Activated T-cell treated with anti-CD3 and anti-CD28 coated beads, Interleukin-2, amount 50 U/mL, for 24 hours (primary cell): ENCODE results near the gene SNCAIP.

Experiments used
- DNase-seq: peaks from one replicate; pipeline ENCODE4 v3.0.0-alpha.2; 2020
- H3K27ac Mint-ChIP-seq: 2 replicates; pipeline ENCODE4 v1.8.0; 2020; ENCODE audit warnings: mild to moderate bottlenecking, mixed read lengths
- H3K27me3 Mint-ChIP-seq: 2 replicates; pipeline ENCODE4 v1.8.0; 2020; ENCODE audit warnings: mixed read lengths
- H3K36me3 Mint-ChIP-seq: 2 replicates; pipeline ENCODE4 v1.8.0; 2020; ENCODE audit warnings: low read depth, mixed read lengths
- H3K4me1 Mint-ChIP-seq: 2 replicates; pipeline ENCODE4 v1.8.0; 2020; ENCODE audit warnings: low read depth, mixed read lengths
- H3K4me3 Mint-ChIP-seq: 2 replicates; pipeline ENCODE4 v1.8.0; 2020; ENCODE audit warnings: mild to moderate bottlenecking, moderate library complexity, mixed read lengths
- H3K9me3 Mint-ChIP-seq: 2 replicates; pipeline ENCODE4 v1.8.0; 2020; ENCODE audit warnings: mixed read lengths

The SNCAIP gene

DNA sequence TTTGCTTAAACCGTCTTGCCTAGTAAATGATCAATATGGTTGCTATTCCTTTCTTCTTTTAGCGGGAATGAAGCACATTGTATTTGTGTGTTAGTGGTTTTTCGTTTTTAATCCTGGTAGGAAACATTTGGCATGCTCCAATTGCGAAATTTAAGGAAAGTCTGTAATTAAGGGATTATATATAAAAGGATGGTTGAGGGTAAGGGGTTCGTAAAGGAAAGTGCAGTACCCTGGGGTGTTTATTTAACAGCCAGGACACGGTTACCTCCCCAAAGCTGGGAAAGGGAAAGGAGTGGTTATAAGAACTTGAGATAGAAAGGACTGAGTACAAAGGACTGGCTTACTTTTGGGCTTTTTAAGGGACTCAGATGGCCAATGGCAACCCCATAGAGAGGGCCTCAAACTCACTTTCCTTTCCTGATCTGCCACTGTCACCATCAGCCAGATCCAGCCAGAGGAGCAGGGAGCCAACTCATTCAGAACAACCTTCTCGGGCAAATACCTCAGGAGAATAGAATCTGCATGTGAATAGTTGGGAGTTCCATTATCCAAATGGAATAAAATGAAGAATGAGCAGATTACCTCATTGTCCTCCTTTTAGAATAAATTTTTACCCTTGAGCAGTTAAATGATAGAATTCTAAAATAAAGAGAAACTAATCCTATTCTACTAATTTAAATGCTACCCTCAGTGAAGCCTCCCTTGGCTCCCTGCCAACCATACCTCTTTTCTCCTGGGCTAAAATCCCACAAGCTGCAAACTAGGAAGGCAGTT is 117.7 kb downstream of the SNCAIP start:
- no peaks in the 10 kb centered on the region for H3K36me3 Mint-ChIP-seq
- no peak overlapping the region for H3K4me3 Mint-ChIP-seq
- H3K4me1 Mint-ChIP-seq, result no peaks in the 10 kb centered on the region
- H3K9me3 Mint-ChIP-seq, result no peaks in the 10 kb centered on the region
- no peak overlapping the region for H3K27ac Mint-ChIP-seq
- no peak for DNase-seq
- H3K27me3 Mint-ChIP-seq, result no peaks in the 10 kb centered on the region

DNA sequence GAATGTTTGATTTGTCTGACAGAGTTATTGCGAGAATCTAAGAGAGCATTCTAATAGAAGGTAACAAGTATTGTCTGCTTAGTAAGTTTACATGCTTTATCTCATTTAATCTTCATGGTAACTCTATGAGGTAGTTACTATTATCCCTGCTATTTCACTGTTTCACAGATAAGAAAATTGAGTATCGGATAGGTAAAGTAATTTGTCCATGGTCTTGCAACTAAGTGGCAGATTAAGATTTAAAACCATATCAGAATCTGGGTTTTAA is 118.2 kb downstream of the SNCAIP start:
- no peaks in the 10 kb centered on the region for H3K27me3 Mint-ChIP-seq
- H3K4me3 Mint-ChIP-seq, result no peak overlapping the region
- H3K9me3 Mint-ChIP-seq, result no peaks in the 10 kb centered on the region
- H3K27ac Mint-ChIP-seq, result no peak overlapping the region
- no peaks in the 10 kb centered on the region for H3K4me1 Mint-ChIP-seq
- no peak for DNase-seq
- H3K36me3 Mint-ChIP-seq, result no peaks in the 10 kb centered on the region

GRCh38 chr5:122431298-122431697 is 119.3 kb downstream of the SNCAIP start:
- Mint-ChIP-seq H3K27me3 (no peaks in the 10 kb centered on the region), H3K27ac (no peak overlapping the region), H3K4me3 (no peak overlapping the region), H3K36me3 (no peaks in the 10 kb centered on the region), H3K9me3 (no peaks in the 10 kb centered on the region), H3K4me1 (no peaks in the 10 kb centered on the region)
- DNase-seq, result no peak

DNA sequence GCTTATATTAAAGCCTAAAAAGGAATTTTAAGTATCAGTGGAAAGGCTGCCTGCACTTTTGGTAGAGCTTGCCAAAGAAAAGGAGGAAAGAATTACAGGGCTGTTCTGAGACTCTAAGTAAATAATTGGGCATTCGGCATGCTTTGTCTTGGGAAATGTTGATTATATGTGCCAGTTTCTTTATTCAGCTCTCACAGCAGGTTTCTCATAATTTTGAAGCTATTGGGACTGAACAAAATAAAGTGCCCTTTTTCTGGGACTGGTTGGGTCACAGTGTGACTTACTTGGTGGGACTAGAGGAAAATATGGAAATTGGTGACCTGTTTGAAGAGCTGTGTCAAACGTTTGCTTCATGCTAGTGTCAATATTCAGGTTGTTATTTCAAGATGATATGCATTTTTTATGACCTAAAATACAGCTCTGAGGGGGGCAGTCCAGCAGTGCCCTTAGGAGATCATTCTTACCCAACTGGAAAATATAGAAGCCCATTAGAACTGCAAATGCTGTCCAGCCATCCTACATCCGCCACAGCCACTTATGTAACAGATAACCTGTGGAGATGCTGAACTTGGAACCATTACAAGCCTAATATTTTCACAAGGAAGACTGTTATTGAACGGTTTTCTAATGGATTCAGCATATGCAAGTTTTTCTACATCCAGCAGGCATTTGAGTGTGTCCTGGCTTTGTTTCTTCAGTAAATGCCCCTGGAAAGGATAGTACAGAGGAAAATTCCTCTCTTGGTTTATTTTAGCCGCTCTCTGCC is 122.4 kb downstream of the SNCAIP start:
- Mint-ChIP-seq H3K9me3 (no peaks in the 10 kb centered on the region), H3K4me3 (no peak overlapping the region), H3K4me1 (no peaks in the 10 kb centered on the region), H3K36me3 (no peaks in the 10 kb centered on the region), H3K27me3 (no peaks in the 10 kb centered on the region), H3K27ac (no peak overlapping the region)
- no peak for DNase-seq

GRCh38 chr5:122435234-122435633 is 123.2 kb downstream of the SNCAIP start:
- no peak for DNase-seq

GRCh38 chr5:122435761-122436160 is 123.7 kb downstream of the SNCAIP start:
- no peak for DNase-seq
- Mint-ChIP-seq H3K27me3 (no peaks in the 10 kb centered on the region), H3K4me3 (no peak overlapping the region), H3K36me3 (no peaks in the 10 kb centered on the region), H3K9me3 (no peaks in the 10 kb centered on the region), H3K27ac (no peak overlapping the region), H3K4me1 (no peaks in the 10 kb centered on the region)

More at GRCh38 chr5:122435234-122435633, 123.2 kb downstream of the SNCAIP start:
- Mint-ChIP-seq H3K9me3 (no peaks in the 10 kb centered on the region), H3K27me3 (no peaks in the 10 kb centered on the region), H3K36me3 (no peaks in the 10 kb centered on the region), H3K4me3 (no peak overlapping the region), H3K27ac (no peak overlapping the region), H3K4me1 (no peaks in the 10 kb centered on the region)

DNA sequence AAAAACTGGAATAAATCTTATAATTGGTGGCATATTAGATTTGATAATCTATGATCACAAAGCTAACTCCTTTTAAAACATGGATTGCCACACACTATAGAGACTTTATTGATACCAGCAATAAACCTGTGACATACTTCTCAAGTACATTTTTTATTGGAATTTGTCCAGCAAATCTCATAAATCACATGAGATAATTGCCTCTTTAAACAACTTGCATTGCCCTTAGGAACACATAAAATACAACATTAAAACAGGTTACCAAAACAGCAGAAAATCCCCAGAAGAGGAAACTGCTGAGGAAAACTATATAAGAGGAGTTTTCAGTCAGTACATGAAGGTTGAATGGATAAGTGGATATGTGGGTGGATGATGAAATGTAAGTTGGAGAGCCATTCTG is 124.6 kb downstream of the SNCAIP start:
- Mint-ChIP-seq H3K27me3 (no peaks in the 10 kb centered on the region), H3K36me3 (no peaks in the 10 kb centered on the region), H3K4me3 (no peak overlapping the region), H3K9me3 (no peaks in the 10 kb centered on the region), H3K4me1 (no peaks in the 10 kb centered on the region), H3K27ac (no peak overlapping the region)
- no peak for DNase-seq

GRCh38 chr5:122439645-122440044 is 127.6 kb downstream of the SNCAIP start:
- no peaks in the 10 kb centered on the region for H3K9me3 Mint-ChIP-seq
- no peaks in the 10 kb centered on the region for H3K27me3 Mint-ChIP-seq
- H3K27ac Mint-ChIP-seq, result no peak overlapping the region
- H3K36me3 Mint-ChIP-seq, result no peaks in the 10 kb centered on the region
- no peak for DNase-seq
- H3K4me1 Mint-ChIP-seq, result no peaks in the 10 kb centered on the region
- H3K4me3 Mint-ChIP-seq, result no peak overlapping the region

- no peak for DNase-seq
- Mint-ChIP-seq H3K4me1 (no peaks in the 10 kb centered on the region), H3K27ac (no peak overlapping the region), H3K4me3 (no peak overlapping the region), H3K36me3 (no peaks in the 10 kb centered on the region), H3K9me3 (no peaks in the 10 kb centered on the region), H3K27me3 (no peaks in the 10 kb centered on the region)
Observed at GRCh38 chr5:122442938-122443337, 130.9 kb downstream of the SNCAIP start.

GRCh38 chr5:122444411-122444810 is 132.4 kb downstream of the SNCAIP start:
- no peak for DNase-seq
- Mint-ChIP-seq H3K4me1 (no peaks in the 10 kb centered on the region), H3K27me3 (no peaks in the 10 kb centered on the region), H3K36me3 (no peaks in the 10 kb centered on the region), H3K9me3 (no peaks in the 10 kb centered on the region), H3K27ac (no peak overlapping the region), H3K4me3 (no peak overlapping the region)

- no peak for DNase-seq
- Mint-ChIP-seq H3K27ac (no peak overlapping the region), H3K4me1 (no peaks in the 10 kb centered on the region), H3K9me3 (no peaks in the 10 kb centered on the region), H3K27me3 (no peaks in the 10 kb centered on the region), H3K4me3 (no peak overlapping the region), H3K36me3 (no peaks in the 10 kb centered on the region)
Observed at GRCh38 chr5:122445070-122445469, 133.0 kb downstream of the SNCAIP start.

GRCh38 chr5:122447072-122447471 is 135.0 kb downstream of the SNCAIP start:
- no peak for DNase-seq
- no peak overlapping the region for H3K4me3 Mint-ChIP-seq
- H3K4me1 Mint-ChIP-seq, result no peaks in the 10 kb centered on the region
- H3K27me3 Mint-ChIP-seq, result no peaks in the 10 kb centered on the region
- H3K9me3 Mint-ChIP-seq, result no peaks in the 10 kb centered on the region
- no peak overlapping the region for H3K27ac Mint-ChIP-seq
- H3K36me3 Mint-ChIP-seq, result no peaks in the 10 kb centered on the region

DNA sequence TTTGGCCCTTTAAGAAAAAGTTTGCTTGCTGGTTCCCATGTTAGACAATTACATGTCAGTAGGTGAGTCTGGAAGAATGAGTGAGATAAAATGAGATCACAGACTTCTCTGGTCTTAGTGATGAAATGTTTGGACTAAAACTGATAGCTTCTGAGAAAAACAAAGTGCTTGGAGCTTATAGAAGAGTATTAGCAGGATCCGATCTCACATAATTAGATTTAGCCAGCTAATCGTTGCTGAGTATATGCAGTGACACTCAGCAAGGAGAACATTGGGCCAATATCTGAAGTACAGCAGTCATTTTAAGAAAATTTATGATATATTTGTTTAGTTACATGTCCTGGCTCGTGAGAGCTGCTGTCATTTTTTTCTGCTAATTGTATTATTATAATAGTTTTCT is 135.8 kb downstream of the SNCAIP start:
- H3K9me3 Mint-ChIP-seq, result no peaks in the 10 kb centered on the region
- no peaks in the 10 kb centered on the region for H3K36me3 Mint-ChIP-seq
- H3K4me1 Mint-ChIP-seq, result no peaks in the 10 kb centered on the region
- no peak overlapping the region for H3K4me3 Mint-ChIP-seq
- no peak for DNase-seq
- no peaks in the 10 kb centered on the region for H3K27me3 Mint-ChIP-seq
- H3K27ac Mint-ChIP-seq, result no peak overlapping the region

GRCh38 chr5:122454541-122454940 is 142.5 kb downstream of the SNCAIP start:
- H3K27ac Mint-ChIP-seq, result no peak overlapping the region

GRCh38 chr5:122455939-122456338 is 143.9 kb downstream of the SNCAIP start:
- Mint-ChIP-seq H3K36me3 (no peaks in the 10 kb centered on the region), H3K27me3 (no peaks in the 10 kb centered on the region), H3K9me3 (no peaks in the 10 kb centered on the region), H3K4me1 (no peaks in the 10 kb centered on the region), H3K27ac (no peak overlapping the region), H3K4me3 (no peak overlapping the region)
- no peak for DNase-seq

More at GRCh38 chr5:122454541-122454940, 142.5 kb downstream of the SNCAIP start:
- no peak for DNase-seq
- Mint-ChIP-seq H3K27me3 (no peaks in the 10 kb centered on the region), H3K4me3 (no peak overlapping the region), H3K9me3 (no peaks in the 10 kb centered on the region), H3K36me3 (no peaks in the 10 kb centered on the region), H3K4me1 (no peaks in the 10 kb centered on the region)
